Endodermal cell (in vitro differentiated cells): ENCODE data around the gene POGZ. TPM values are rescaled to one million over a fixed set of nuclear protein-coding genes. Genes with fewer than 3 reads are reported as not detected.

Experiments used
- DNase-seq: peaks from one replicate; pipeline ENCODE4 v3.0.0-alpha.2; 2017
- H3K27ac ChIP-seq: 2 replicates; pipeline ENCODE4 v1.5.1; 2013; ENCODE audit warnings: mild to moderate bottlenecking, low read depth, low read length, moderate library complexity
- H3K27me3 ChIP-seq: 2 replicates; pipeline ENCODE4 v1.6.1; 2013; ENCODE audit warnings: mild to moderate bottlenecking, low read length, moderate library complexity; ENCODE audit not compliant: insufficient read depth, control insufficient read depth, poor library complexity, severe bottlenecking
- H3K36me3 ChIP-seq: 2 replicates; pipeline ENCODE4 v1.7.0; 2013; ENCODE audit warnings: mild to moderate bottlenecking, low read length, moderate library complexity; ENCODE audit not compliant: control insufficient read depth, insufficient read depth
- H3K4me1 ChIP-seq: one replicate; pipeline ENCODE4 v1.7.0; 2013; ENCODE audit warnings: low read length; ENCODE audit not compliant: control insufficient read depth, insufficient read depth
- H3K4me3 ChIP-seq: 2 replicates; pipeline ENCODE4 v1.5.1; 2013; ENCODE audit warnings: mild to moderate bottlenecking, low read length, moderate library complexity
- H3K9ac ChIP-seq: 2 replicates; pipeline ENCODE4 v1.6.1; 2013; ENCODE audit warnings: mild to moderate bottlenecking, low read length, moderate library complexity; ENCODE audit not compliant: poor library complexity, severe bottlenecking; ENCODE audit errors: extremely low read depth
- H3K9me3 ChIP-seq: 2 replicates; pipeline ENCODE4 v1.6.1; 2013; ENCODE audit warnings: mild to moderate bottlenecking, low read length, moderate library complexity; ENCODE audit not compliant: control insufficient read depth
- H3K27ac Mint-ChIP-seq: 2 replicates; pipeline ENCODE4 v1.8.0; 2020; ENCODE audit warnings: mixed read lengths
- H3K27me3 Mint-ChIP-seq: 2 replicates; pipeline ENCODE4 v1.8.0; 2021; ENCODE audit warnings: mild to moderate bottlenecking, mixed read lengths; ENCODE audit not compliant: insufficient read depth
- H3K36me3 Mint-ChIP-seq: 2 replicates; pipeline ENCODE4 v1.8.0; 2020; ENCODE audit warnings: low read depth, mixed read lengths
- H3K4me1 Mint-ChIP-seq: 2 replicates; pipeline ENCODE4 v1.8.0; 2020; ENCODE audit warnings: mixed read lengths
- H3K4me3 Mint-ChIP-seq: 2 replicates; pipeline ENCODE4 v1.8.0; 2020; ENCODE audit warnings: mild to moderate bottlenecking, moderate library complexity, mixed read lengths
- H3K9me3 Mint-ChIP-seq: 2 replicates; pipeline ENCODE4 v1.8.0; 2020; ENCODE audit warnings: mild to moderate bottlenecking, mixed read lengths
- CTCF ChIP-seq: fragments of 200-600 bp; sonication (generic); conservative IDR thresholded peaks from 2 replicates; pipeline ENCODE4 v1.5.0; 2021; ENCODE audit warnings: antibody characterized with exemption, mild to moderate bottlenecking
- WGBS, 2 experiments: methylation state at CpG; one replicate each; pipeline versions ENCODE4 v1.1.5 to v1.1.7; 2013; ENCODE audit warnings: missing lambda C conversion rate in 2 of 2, mixed read lengths in 1 of 2; ENCODE audit not compliant: insufficient coverage in 1 of 2, insufficient read length in 1 of 2; 5-methylcytosine and 5-hydroxymethylcytosine counted together
- total RNA-seq, 2 donors: library from RNA; stranded (reverse); fragmentation: NEBNext Ultra II Directional in 1 of 2; extraction: Animal tissue kit (Norgen Biotek cat#: 25700) in 1 of 2; gene quantifications; 2 replicates in 1 of 2; 3 replicates in 1 of 2; pipeline ENCODE4 v1.2.1, GENCODE V29; 2021

Gene POGZ
- total RNA-seq, 2 donors from 2014 or later, result 138 to 165 TPM

- no peaks in the 10 kb centered on the region for H3K27me3 Mint-ChIP-seq
- WGBS, 2 experiments, result 92 to 95% methylated on average over 2 of the region's 2 CpGs
- H3K36me3 ChIP-seq, result peaks cover 68% of the 10 kb centered on the region
These were observed 56.5 kb downstream of the POGZ start for GRCh38 chr1:151402764-151403163.

GRCh38 chr1:151401860-151402259, 57.4 kb downstream of the POGZ start:
- Histone ChIP-seq H3K36me3 (peaks cover 60% of the 10 kb centered on the region), H3K9me3 (no peaks in the 10 kb centered on the region), H3K4me3 (peak overlapping the region; percentile 96), H3K4me1 (peaks cover 6% of the 10 kb centered on the region), H3K9ac (no peak overlapping the region), H3K27ac (no peak overlapping the region), H3K27me3 (no peaks in the 10 kb centered on the region)
- peaks cover 11% of the 10 kb centered on the region for H3K4me1 Mint-ChIP-seq
- TF ChIP-seq CTCF, result no peak
- WGBS, 2 experiments, result 97 to 100% methylated on average over 2 of the region's 2 CpGs
- peaks cover 56% of the 10 kb centered on the region for H3K36me3 Mint-ChIP-seq
- H3K9me3 Mint-ChIP-seq, result no peaks in the 10 kb centered on the region
- H3K4me3 Mint-ChIP-seq, result no peak overlapping the region
- DNase-seq, result no peak
- no peaks in the 10 kb centered on the region for H3K27me3 Mint-ChIP-seq
- peak overlapping the region; percentile 72 for H3K27ac Mint-ChIP-seq

More at GRCh38 chr1:151402764-151403163, 56.5 kb downstream of the POGZ start:
- Histone ChIP-seq H3K27me3 (no peaks in the 10 kb centered on the region), H3K9me3 (no peaks in the 10 kb centered on the region), H3K9ac (no peak overlapping the region), H3K27ac (no peak overlapping the region), H3K4me1 (peaks cover 6% of the 10 kb centered on the region), H3K4me3 (no peak overlapping the region)
- Mint-ChIP-seq H3K4me1 (peaks cover 11% of the 10 kb centered on the region), H3K4me3 (no peak overlapping the region), H3K9me3 (no peaks in the 10 kb centered on the region), H3K36me3 (peaks cover 63% of the 10 kb centered on the region), H3K27ac (peak overlapping the region; percentile 14)
- TF ChIP-seq CTCF, result no peak
- DNase-seq, result no peak

GRCh38 chr1:151401125-151401788, 58.0 kb downstream of the POGZ start:
- Mint-ChIP-seq H3K27ac (no peak overlapping the region), H3K4me3 (peak overlapping the region; percentile 98), H3K27me3 (no peaks in the 10 kb centered on the region), H3K9me3 (no peaks in the 10 kb centered on the region), H3K4me1 (peaks cover 11% of the 10 kb centered on the region), H3K36me3 (peaks cover 52% of the 10 kb centered on the region)
- no peak overlapping the region for H3K9ac ChIP-seq
- H3K9me3 ChIP-seq, result no peaks in the 10 kb centered on the region
- peaks cover 6% of the 10 kb centered on the region for H3K4me1 ChIP-seq
- WGBS, 2 experiments, result 94 to 96% methylated on average over 11 to 13 of the region's 13 CpGs
- H3K27ac ChIP-seq, result no peak overlapping the region
- H3K27me3 ChIP-seq, result no peaks in the 10 kb centered on the region
- TF ChIP-seq CTCF, result no peak
- H3K36me3 ChIP-seq, result peaks cover 55% of the 10 kb centered on the region
- DNase-seq, result no peak
- peak overlapping the region; percentile 96 for H3K4me3 ChIP-seq
